ENCODE data around the gene MRTFB. TPM values are rescaled to one million over a fixed set of nuclear protein-coding genes. Genes with fewer than 3 reads are reported as not detected.

MRTFB gene
- total RNA-seq, 3 donors from 2014 or later (not counting 1 experiment from before 2014, with no cell fraction given), result 12.8 to 22.8 (median 19.6) TPM

GRCh38 chr16:14112539-14112856 lies 41.4 kb downstream of the MRTFB start:
- Histone ChIP-seq H3K9me3 (ENCODE audit: control insufficient read depth, insufficient read depth, low read length) (no peaks in the 10 kb centered on the region), H3K27me3 (ENCODE audit: control insufficient read depth, insufficient read depth, low read length) (no peaks in the 10 kb centered on the region), H3K4me1 (ENCODE audit: control insufficient read depth, insufficient read depth, low read length) (no peaks in the 10 kb centered on the region), H3K36me3 (ENCODE audit: control insufficient read depth, insufficient read depth, low read length) (no peaks in the 10 kb centered on the region), H3K27ac (ENCODE audit: low read length) (no peak overlapping the region), H3K4me3 (ENCODE audit: low read length) (no peak overlapping the region)
- no peaks in the 10 kb centered on the region for H3K9me3 Mint-ChIP-seq
- no peaks in the 10 kb centered on the region for H3K36me3 Mint-ChIP-seq
- no peak overlapping the region for H3K27ac Mint-ChIP-seq
- no peak for ATAC-seq
- TF ChIP-seq CTCF (IDR thresholded peaks at IDR 0.05), result no peak
- intact Hi-C loops (cut with micrococcal nuclease), result no loop called here
- WGBS (ENCODE audit: insufficient coverage), result 74% methylated on average over 1 of the region's 1 CpG
- DNase-seq, result no peak
- no peak overlapping the region for H3K4me3 Mint-ChIP-seq
- peaks cover 0 to 6% of the 10 kb centered on the region in 2 donors for H3K4me1 Mint-ChIP-seq
- H3K27me3 Mint-ChIP-seq (ENCODE audit: low read depth in 2 of 2), result no peaks in the 10 kb centered on the region

- H3K27me3 Mint-ChIP-seq (ENCODE audit: low read depth in 2 of 2), result no peaks in the 10 kb centered on the region
- TF ChIP-seq CTCF (IDR thresholded peaks at IDR 0.05), result no peak
- H3K27ac Mint-ChIP-seq, result no peak overlapping the region
- no peaks in the 10 kb centered on the region for H3K9me3 Mint-ChIP-seq
- Histone ChIP-seq H3K9me3 (ENCODE audit: control insufficient read depth, insufficient read depth, low read length) (no peaks in the 10 kb centered on the region), H3K36me3 (ENCODE audit: control insufficient read depth, insufficient read depth, low read length) (no peaks in the 10 kb centered on the region), H3K27ac (ENCODE audit: low read length) (no peak overlapping the region), H3K4me1 (ENCODE audit: control insufficient read depth, insufficient read depth, low read length) (no peaks in the 10 kb centered on the region), H3K4me3 (ENCODE audit: low read length) (no peak overlapping the region), H3K27me3 (ENCODE audit: control insufficient read depth, insufficient read depth, low read length) (no peaks in the 10 kb centered on the region)
- peaks cover 0 to 6% of the 10 kb centered on the region in 2 donors for H3K4me1 Mint-ChIP-seq
- no peak overlapping the region for H3K4me3 Mint-ChIP-seq
- 94% methylated on average over 4 of the region's 4 CpGs for WGBS (ENCODE audit: insufficient coverage)
- no peaks in the 10 kb centered on the region for H3K36me3 Mint-ChIP-seq
- DNase-seq (no peak), ATAC-seq (no peak)
- intact Hi-C loops (cut with micrococcal nuclease), result no loop called here
Measured at GRCh38 chr16:14113344-14113743, 42.2 kb downstream of the MRTFB start.

GRCh38 chr16:14117051-14117450 lies 45.9 kb downstream of the MRTFB start:
- 95% methylated on average over 1 of the region's 1 CpG for WGBS (ENCODE audit: insufficient coverage)
- Mint-ChIP-seq H3K4me3 (no peak overlapping the region), H3K4me1 (peaks cover 0 to 15% of the 10 kb centered on the region in 2 donors), H3K27me3 (ENCODE audit: low read depth in 2 of 2) (no peaks in the 10 kb centered on the region), H3K27ac (no peak overlapping the region), H3K36me3 (no peaks in the 10 kb centered on the region), H3K9me3 (no peaks in the 10 kb centered on the region)
- intact Hi-C loops (cut with micrococcal nuclease), result no loop called here
- Histone ChIP-seq H3K27ac (ENCODE audit: low read length) (no peak overlapping the region), H3K4me1 (ENCODE audit: control insufficient read depth, insufficient read depth, low read length) (no peaks in the 10 kb centered on the region), H3K36me3 (ENCODE audit: control insufficient read depth, insufficient read depth, low read length) (no peaks in the 10 kb centered on the region), H3K9me3 (ENCODE audit: control insufficient read depth, insufficient read depth, low read length) (no peaks in the 10 kb centered on the region), H3K27me3 (ENCODE audit: control insufficient read depth, insufficient read depth, low read length) (no peaks in the 10 kb centered on the region), H3K4me3 (ENCODE audit: low read length) (no peak overlapping the region)
- ATAC-seq (no peak), DNase-seq (no peak)
- no peak for TF ChIP-seq CTCF (IDR thresholded peaks at IDR 0.05)

GRCh38 chr16:14119799-14120198 lies 48.7 kb downstream of the MRTFB start:
- intact Hi-C loops (cut with micrococcal nuclease), result no loop called here
- ATAC-seq (no peak), DNase-seq (no peak)
- no peaks in the 10 kb centered on the region for H3K36me3 ChIP-seq (ENCODE audit: control insufficient read depth, insufficient read depth, low read length)
- H3K4me3 Mint-ChIP-seq, result no peak overlapping the region
- H3K4me1 Mint-ChIP-seq, result peaks cover 0 to 16% of the 10 kb centered on the region in 2 donors
- no peak for TF ChIP-seq CTCF (IDR thresholded peaks at IDR 0.05)
- H3K27me3 Mint-ChIP-seq (ENCODE audit: low read depth in 2 of 2), result no peaks in the 10 kb centered on the region
- no peaks in the 10 kb centered on the region for H3K9me3 ChIP-seq (ENCODE audit: control insufficient read depth, insufficient read depth, low read length)
- H3K4me1 ChIP-seq (ENCODE audit: control insufficient read depth, insufficient read depth, low read length), result no peaks in the 10 kb centered on the region
- no peaks in the 10 kb centered on the region for H3K27me3 ChIP-seq (ENCODE audit: control insufficient read depth, insufficient read depth, low read length)
- no peak overlapping the region for H3K27ac Mint-ChIP-seq
- H3K36me3 Mint-ChIP-seq, result no peaks in the 10 kb centered on the region
- 95% methylated on average over 3 of the region's 4 CpGs for WGBS (ENCODE audit: insufficient coverage)
- H3K9me3 Mint-ChIP-seq, result no peaks in the 10 kb centered on the region
- H3K27ac ChIP-seq (ENCODE audit: low read length), result no peak overlapping the region
- no peak overlapping the region for H3K4me3 ChIP-seq (ENCODE audit: low read length)

Data from natural killer cell (primary cell).